RPMI7951 (cell line): ENCODE results near the gene AFF3. TPM values are rescaled to one million over a fixed set of nuclear protein-coding genes. Genes with fewer than 3 reads are reported as not detected.
"Not testable (repeated sequence)": the region's sequence is repeated elsewhere in the genome, so short reads cannot be mapped to it uniquely, and the experiment has no call there.

Experiments used
- DNase-seq: peaks from one replicate; pipeline ENCODE4 v3.0.0-alpha.2; 2012; ENCODE audit warnings: low read depth
- total RNA-seq: library from RNA; depleted of rRNA; stranded (reverse); fragments of >200 nt; shearing (Covaris generic); gene quantifications from 2 replicates; pipeline ENCODE4 v1.2.3, GENCODE V29; 2014

AFF3 gene
- total RNA-seq, 1 experiment from 2014 or later, result 1.3 TPM

- no peak for DNase-seq
These were observed 8.9 kb upstream of the AFF3 start for GRCh38 chr2:100151310-100151709.

GRCh38 chr2:100148883-100149282, 6.5 kb upstream of the AFF3 start:
- no peak for DNase-seq

DNA sequence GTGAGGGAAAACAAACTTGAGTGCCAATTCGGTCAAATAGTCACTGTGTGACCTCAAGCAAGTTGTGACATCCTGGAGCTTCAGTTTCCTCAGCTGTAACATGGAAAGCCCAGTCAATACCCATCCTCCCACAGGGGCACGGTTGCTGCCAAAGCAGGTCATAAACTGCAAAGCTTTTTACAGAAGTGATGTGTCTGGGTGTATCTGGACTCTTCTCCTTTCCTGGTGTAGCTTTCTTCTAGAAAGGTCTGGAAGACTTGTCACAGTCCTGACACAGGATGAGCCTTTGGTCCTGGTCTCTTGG, 4.2 kb upstream of the AFF3 start:
- no peak for DNase-seq

DNA sequence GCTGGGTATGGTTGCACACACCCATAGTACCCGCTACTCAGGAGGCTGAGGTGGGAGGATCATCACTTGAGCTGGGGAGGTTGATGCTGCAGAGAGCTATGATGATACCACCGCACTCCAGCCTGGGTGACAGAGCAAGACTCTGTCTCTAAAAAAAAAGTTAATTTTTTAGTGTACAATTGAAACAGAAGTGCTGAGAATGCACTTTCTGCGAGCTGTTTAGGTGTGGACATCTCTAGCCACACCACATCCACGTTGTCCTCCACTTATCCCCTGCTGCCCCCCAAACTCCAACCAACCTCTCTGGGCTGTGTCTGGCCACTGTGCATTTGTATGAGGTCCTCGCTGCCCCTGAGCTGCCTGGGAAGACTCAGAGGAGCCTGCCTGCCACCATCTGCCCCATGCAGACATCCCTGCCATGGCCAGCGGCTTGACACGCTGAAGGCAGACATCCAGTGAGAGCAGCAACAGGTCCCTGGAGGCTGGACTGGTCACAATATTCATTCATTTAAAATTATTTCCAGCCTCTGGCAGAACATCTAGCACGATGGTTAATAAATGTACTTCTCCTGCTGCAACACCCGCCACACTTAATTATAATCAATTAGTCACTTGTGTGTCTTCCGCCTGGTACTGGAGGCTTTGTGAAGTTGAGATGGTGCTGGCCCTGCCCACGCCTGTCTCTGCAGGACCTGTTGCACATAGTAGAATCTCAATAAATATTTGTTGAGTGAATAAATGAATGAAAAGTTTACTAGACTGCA, 3.7 kb upstream of the AFF3 start:
- DNase-seq, result no peak

DNA sequence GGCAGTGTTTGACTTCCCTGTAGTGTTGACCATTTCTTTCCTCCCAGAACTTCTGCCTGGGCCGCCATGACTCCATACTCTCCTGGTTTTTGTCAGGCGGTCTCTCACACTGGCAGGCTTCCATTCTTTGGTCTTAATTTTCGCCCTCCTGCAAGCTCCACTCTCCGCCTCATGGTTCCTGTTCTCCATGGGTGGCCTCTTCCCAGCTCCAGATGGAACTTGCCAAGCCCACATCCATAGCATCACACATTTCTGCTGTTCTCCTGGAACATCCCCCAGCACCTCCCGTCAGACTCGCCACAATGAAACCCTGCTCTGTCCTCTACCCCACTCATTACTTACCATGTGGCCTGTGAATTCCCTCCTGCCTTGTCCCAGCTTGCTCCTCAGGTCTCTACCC, 896 bp upstream of the AFF3 start:
- DNase-seq, result no peak

- no peak for DNase-seq
These were observed 484 bp downstream of the AFF3 start for GRCh38 chr2:100141906-100142305.

DNA sequence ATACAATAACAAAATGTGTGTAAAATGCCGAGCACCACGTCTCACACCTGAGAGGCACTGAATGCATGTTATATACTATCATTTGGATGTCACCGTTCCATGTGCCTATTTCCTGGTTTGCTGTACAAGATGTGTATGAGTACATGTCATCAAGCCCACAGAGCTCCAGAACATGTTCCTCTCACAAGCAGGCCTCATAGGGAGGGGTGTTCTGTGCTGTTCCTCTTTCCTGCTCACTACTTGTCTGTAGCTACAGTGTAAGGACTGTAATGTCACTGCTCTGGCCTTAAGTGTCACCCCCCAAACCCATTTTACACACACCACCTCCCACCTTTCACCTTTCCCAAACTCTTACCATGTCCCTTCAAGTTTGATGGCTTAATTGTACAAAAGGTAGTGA, 1.8 kb downstream of the AFF3 start:
- no peak for DNase-seq

GRCh38 chr2:100137866-100138570, 4.4 kb downstream of the AFF3 start:
- no peak for DNase-seq

GRCh38 chr2:100137318-100137717, 5.1 kb downstream of the AFF3 start:
- peak; percentile 9 for DNase-seq

DNA sequence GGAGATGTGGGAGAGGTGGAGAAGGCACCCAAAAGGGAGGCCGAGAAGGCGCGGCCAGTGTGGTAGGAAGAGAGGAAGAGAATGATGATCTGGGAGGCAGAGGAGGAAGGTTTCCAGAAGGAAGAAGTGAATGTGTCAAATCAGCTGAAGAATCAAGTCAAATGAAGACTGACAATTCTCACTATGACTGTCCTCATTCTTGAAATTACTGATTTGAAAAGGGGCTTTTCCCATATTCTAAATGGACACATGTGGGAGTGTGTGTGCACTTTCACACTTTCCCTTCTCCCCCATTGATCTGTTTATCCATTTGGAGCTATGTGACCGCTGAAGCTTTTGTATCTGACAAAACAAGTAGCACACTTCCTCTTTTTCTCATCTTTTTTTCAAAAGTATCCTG, 6.1 kb downstream of the AFF3 start:
- no peak for DNase-seq

DNA sequence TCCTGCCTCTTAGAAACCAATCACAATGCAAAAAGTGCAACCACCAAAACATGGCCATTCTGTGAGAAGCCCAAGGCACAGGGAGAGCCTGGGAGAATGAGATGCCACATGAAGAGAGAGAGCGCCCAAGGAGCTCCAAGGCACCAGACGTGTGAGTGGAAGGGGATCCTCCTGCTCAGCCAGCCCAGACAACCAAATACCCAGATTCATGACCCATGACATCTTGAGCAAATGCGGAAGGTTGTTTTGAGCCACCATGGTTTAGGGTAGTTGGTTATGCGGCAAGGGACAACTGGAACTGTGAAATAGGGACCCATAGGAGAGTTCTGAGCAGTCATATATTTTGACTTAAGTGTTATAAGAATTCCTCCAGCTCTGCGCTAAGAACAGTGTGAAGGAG, 7.0 kb downstream of the AFF3 start:
- DNase-seq, result no peak

DNA sequence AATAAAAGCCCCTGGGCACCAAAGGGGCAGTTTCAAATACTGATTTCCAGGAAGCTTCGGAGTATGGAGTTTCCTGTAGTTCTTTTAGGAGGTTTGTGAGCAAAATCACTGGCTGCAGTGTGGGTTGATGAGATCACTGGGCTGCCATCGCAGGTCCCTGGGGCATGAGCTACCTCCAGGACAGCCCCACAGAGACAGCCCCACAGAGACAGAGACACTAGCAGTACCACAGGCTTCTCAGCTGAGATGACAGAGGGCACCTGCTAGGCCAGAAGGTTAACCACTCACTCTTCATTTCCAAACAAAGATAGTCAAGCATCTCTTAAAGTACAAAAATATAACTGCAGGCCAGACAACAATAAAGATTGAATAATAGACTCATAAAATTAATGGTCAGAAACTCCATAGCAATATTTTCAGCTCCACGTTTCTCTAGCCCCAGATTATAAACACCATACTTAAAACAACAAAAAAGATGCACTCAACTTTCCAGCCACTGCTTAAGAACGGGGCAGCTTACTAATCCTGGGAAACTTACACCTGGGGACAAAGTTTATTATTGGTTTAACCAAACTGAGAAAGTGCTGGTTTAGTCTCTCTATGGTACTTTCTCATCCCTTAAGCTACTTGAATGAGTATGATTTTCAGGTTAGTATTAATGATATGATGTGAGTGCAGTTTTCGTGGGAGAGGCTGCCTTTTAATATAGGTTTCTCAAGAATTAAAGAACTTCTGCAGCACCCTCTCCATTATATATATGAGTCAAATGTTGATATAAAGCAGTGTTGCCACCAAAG, 11.6 kb downstream of the AFF3 start:
- DNase-seq, result no peak

GRCh38 chr2:100126897-100127401, 15.4 kb downstream of the AFF3 start:
- DNase-seq, result no peak

GRCh38 chr2:100126201-100126600, 16.2 kb downstream of the AFF3 start:
- DNase-seq, result no peak

- DNase-seq, result no peak
These were observed 16.8 kb downstream of the AFF3 start for GRCh38 chr2:100125626-100126025.

DNA sequence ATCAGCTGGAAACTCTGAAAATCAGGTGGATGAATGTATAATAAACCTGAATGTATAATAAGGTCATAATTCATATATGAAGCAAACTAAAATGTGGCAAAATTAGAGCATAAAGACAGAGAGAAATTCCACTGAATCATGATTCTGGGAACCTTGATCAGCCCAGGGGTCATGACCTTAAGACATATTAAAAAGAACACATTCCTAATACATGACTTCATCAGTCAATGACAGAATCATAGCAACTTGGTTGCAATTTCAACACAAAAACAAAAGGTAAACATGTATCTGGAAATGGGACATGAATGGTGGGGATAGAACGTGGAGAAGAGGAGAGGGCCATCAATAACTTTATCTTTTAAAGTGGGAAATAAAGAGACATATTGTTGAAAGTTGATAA, 17.6 kb downstream of the AFF3 start:
- no peak for DNase-seq

DNA sequence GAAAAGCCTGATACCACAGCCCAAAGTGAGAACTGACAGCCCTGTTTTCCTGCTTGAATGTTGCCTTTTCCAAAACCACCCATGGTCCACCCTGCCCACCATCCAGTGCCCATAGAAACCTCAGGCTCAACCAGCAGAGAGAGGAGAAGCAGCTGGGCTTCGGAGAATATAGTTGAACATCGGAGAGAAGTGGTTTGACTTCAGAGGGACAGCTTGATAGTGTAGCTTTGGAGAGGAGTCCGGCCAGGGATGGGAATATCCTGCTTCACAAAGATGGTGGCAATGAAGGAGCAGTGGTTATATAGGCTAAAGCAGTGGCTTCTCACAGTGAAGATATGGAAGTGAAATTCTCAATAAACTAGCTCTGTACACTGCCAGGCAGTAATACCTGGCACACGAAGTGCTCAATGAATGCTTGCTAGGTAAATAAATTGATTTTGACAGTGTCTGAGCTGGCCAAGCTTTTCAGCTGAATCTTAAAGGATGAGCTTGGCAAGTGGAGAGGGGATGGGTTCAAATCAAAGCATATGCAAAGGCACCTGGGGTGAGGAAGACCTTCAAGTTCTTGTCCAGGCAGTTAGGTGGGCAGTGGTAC, 21.2 kb downstream of the AFF3 start:
- DNase-seq, result no peak

DNA sequence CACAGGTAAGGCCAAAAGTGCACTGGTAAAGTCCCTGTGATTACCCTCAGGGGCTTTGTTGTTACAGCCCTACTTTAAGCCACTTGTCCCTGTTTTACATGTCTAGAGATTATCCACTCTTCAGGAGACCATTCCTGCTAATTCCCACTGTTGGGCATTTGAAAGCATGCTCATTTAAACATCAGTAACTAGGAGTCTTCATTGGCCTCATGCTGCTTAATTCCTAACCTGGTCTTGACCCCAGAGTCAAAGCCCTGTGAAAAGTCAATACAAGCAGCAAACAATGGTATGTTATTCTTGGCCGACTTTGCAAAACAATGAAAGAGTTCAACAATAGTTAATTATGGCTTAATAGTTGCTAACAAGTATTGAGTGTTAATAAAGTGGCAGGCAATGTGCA, 23.2 kb downstream of the AFF3 start:
- no peak for DNase-seq

- no peak for DNase-seq
These were observed 28.4 kb downstream of the AFF3 start for GRCh38 chr2:100113990-100114433.

- DNase-seq, result no peak
These were observed 31.8 kb downstream of the AFF3 start for GRCh38 chr2:100110614-100111000.

- DNase-seq, result no peak
These were observed 32.3 kb downstream of the AFF3 start for GRCh38 chr2:100109986-100110613.

GRCh38 chr2:100108648-100109020, 33.8 kb downstream of the AFF3 start:
- DNase-seq, result not testable (repeated sequence)
